IMR-90 (cell line): ENCODE data around the gene APCDD1L. TPM values are rescaled to one million over a fixed set of nuclear protein-coding genes. Genes with fewer than 3 reads are reported as not detected.

ENCODE experiments used
- ATAC-seq: fragments of 200-7000 bp; cut with Tn5 transposase; 2 replicates; pipeline ENCODE4 v1.9.1; 2020; ENCODE audit warnings: low read depth, mild to moderate bottlenecking, moderate library complexity
- BruUV-seq: library from RNA; stranded (reverse); fragments of 400-500 nt; replicated peaks from 2 replicates; lab custom pipeline; 2021; lab: Mats Ljungman, UMichigan
- CTCF ChIA-PET: fragments of 300-600 bp; formaldehyde crosslinking; extraction: SDS; loops from one replicate; lab custom pipeline; 2021; ENCODE audit warnings: antibody characterized with exemption; lab: Yijun Ruan, JAX
- POLR2A ChIA-PET: fragments of 300-600 bp; sonication (Branson Sonifier 250); formaldehyde crosslinking; loops from one replicate; lab custom pipeline; 2022; ENCODE audit warnings: antibody characterized with exemption; ENCODE audit not compliant: unreplicated experiment; lab: Charles Lee
- DNase-seq: peaks from one replicate; pipeline ENCODE4 v3.0.0; 2013
- H2AFZ ChIP-seq: replicated peaks from 2 replicates; pipeline ENCODE3; 2013; ENCODE audit warnings: low read length, mild to moderate bottlenecking; ENCODE audit not compliant: poor library complexity
- H2AK5ac ChIP-seq: 2 replicates; pipeline ENCODE4 v1.6.1; 2013; ENCODE audit warnings: low read depth, low read length, inconsistent platforms
- H2AK9ac ChIP-seq: replicated peaks from 2 replicates; pipeline ENCODE3; 2013; ENCODE audit warnings: mild to moderate bottlenecking, low read depth, low read length, moderate library complexity; ENCODE audit not compliant: poor library complexity
- H2BK120ac ChIP-seq: 2 replicates; pipeline ENCODE4 v1.6.1; 2013; ENCODE audit warnings: low read depth, low read length, inconsistent platforms
- H2BK15ac ChIP-seq: 3 replicates; pipeline ENCODE4 v1.6.1; 2013; ENCODE audit warnings: low read depth, low read length, inconsistent platforms
- H2BK20ac ChIP-seq: 2 replicates; pipeline ENCODE4 v1.6.1; 2013; ENCODE audit warnings: low read depth, mild to moderate bottlenecking, inconsistent platforms, low read length, moderate library complexity
- H2BK5ac ChIP-seq: 2 replicates; pipeline ENCODE4 v1.6.1; 2013; ENCODE audit warnings: mild to moderate bottlenecking, low read depth, low read length, inconsistent platforms; ENCODE audit not compliant: poor library complexity, severe bottlenecking
- H3K14ac ChIP-seq: replicated peaks from 2 replicates; pipeline ENCODE4 v1.6.1; 2013; ENCODE audit warnings: low read depth, low read length, inconsistent platforms
- H3K18ac ChIP-seq: 2 replicates; pipeline ENCODE4 v1.6.1; 2013; ENCODE audit warnings: low read depth, low read length, control low read depth
- H3K23ac ChIP-seq: 2 replicates; pipeline ENCODE4 v1.6.1; 2013; ENCODE audit warnings: low read depth, low read length, inconsistent platforms
- H3K27ac ChIP-seq: 2 replicates; pipeline ENCODE4 v1.5.1; 2013; ENCODE audit warnings: mild to moderate bottlenecking, control low read depth, low read length; ENCODE audit not compliant: insufficient read depth
- H3K27me3 ChIP-seq: 2 replicates; pipeline ENCODE4 v1.6.1; 2013; ENCODE audit warnings: low read length; ENCODE audit not compliant: control insufficient read depth, insufficient read depth
- H3K36me3 ChIP-seq: 2 replicates; pipeline ENCODE4 v1.6.1; 2013; ENCODE audit warnings: low read length, mixed read lengths; ENCODE audit not compliant: control insufficient read depth, insufficient read depth
- H3K4ac ChIP-seq: 2 replicates; pipeline ENCODE4 v1.6.1; 2013; ENCODE audit warnings: low read depth, low read length, inconsistent platforms
- H3K4me1 ChIP-seq: 2 replicates; pipeline ENCODE4 v1.6.1; 2013; ENCODE audit warnings: low read length, mixed read lengths; ENCODE audit not compliant: control insufficient read depth, insufficient read depth
- H3K4me2 ChIP-seq: 2 replicates; pipeline ENCODE4 v1.6.1; 2013; ENCODE audit warnings: low read depth, mild to moderate bottlenecking, control low read depth, low read length, moderate library complexity
- H3K4me3 ChIP-seq: 2 replicates; pipeline ENCODE4 v1.5.1; 2013; ENCODE audit warnings: low read depth, mild to moderate bottlenecking, control low read depth, low read length, moderate library complexity; ENCODE audit not compliant: insufficient read depth
- H3K56ac ChIP-seq: 2 replicates; pipeline ENCODE4 v1.6.1; 2013; ENCODE audit warnings: low read length, inconsistent platforms; ENCODE audit not compliant: insufficient read depth; ENCODE audit errors: extremely low read depth
- H3K79me1 ChIP-seq, 2 experiments: 2 replicates each; pipeline ENCODE4 v1.6.1; 2013; ENCODE audit warnings: low read length in 2 of 2, inconsistent platforms in 1 of 2, low read depth in 1 of 2
- H3K9ac ChIP-seq: 2 replicates; pipeline ENCODE4 v1.6.1; 2013; ENCODE audit warnings: low read depth, low read length, control low read depth
- H3K9me1 ChIP-seq: 2 replicates; pipeline ENCODE4 v1.6.1; 2013; ENCODE audit warnings: low read length, inconsistent platforms; ENCODE audit not compliant: insufficient read depth
- H3K9me3 ChIP-seq: 2 replicates; pipeline ENCODE4 v1.6.1; 2013; ENCODE audit warnings: low read length; ENCODE audit not compliant: control insufficient read depth, insufficient read depth
- H4K20me1 ChIP-seq: 2 replicates; pipeline ENCODE4 v1.6.1; 2013; ENCODE audit warnings: low read length, inconsistent platforms; ENCODE audit not compliant: insufficient read depth
- H4K5ac ChIP-seq: 2 replicates; pipeline ENCODE4 v1.6.1; 2013; ENCODE audit warnings: mild to moderate bottlenecking, low read depth, low read length, control low read depth
- H4K8ac ChIP-seq, 2 experiments: 2 replicates each; pipeline ENCODE4 v1.6.1; 2013; ENCODE audit warnings: low read depth in 2 of 2, low read length in 2 of 2, control low read depth in 1 of 2, inconsistent platforms in 1 of 2
- H4K91ac ChIP-seq: 2 replicates; pipeline ENCODE4 v1.6.1; 2013; ENCODE audit warnings: low read depth, low read length, inconsistent platforms; ENCODE audit not compliant: insufficient read depth
- BHLHE40 ChIP-seq: fragments of 150-350 bp; IDR thresholded peaks from 2 replicates; pipeline ENCODE4 v1.6.1; 2016; ENCODE audit warnings: mild to moderate bottlenecking, low read depth, low read length
- CEBPB ChIP-seq: IDR thresholded peaks from 2 replicates; pipeline ENCODE4 v1.6.1; 2012; ENCODE audit warnings: low read depth, low read length, improper control_type of control experiment
- CHD1 ChIP-seq: IDR thresholded peaks from 2 replicates; pipeline ENCODE4 v1.6.1; 2012; ENCODE audit warnings: low read depth, low read length, improper control_type of control experiment
- CTCF ChIP-seq: conservative IDR thresholded peaks from 2 replicates; pipeline ENCODE4 v1.5.1; 2012; ENCODE audit warnings: mild to moderate bottlenecking, low read depth, low read length, improper control_type of control experiment
- ELK1 ChIP-seq: fragments of 150-350 bp; IDR thresholded peaks from 2 replicates; pipeline ENCODE4 v1.6.1; 2016; ENCODE audit warnings: low read depth, mild to moderate bottlenecking, low read length, moderate library complexity, borderline replicate concordance
- FOS ChIP-seq: fragments of 150-350 bp; IDR thresholded peaks from 2 replicates; pipeline ENCODE4 v1.6.1; 2016; ENCODE audit warnings: low read depth, low read length
- MAFK ChIP-seq: IDR thresholded peaks from 2 replicates; pipeline ENCODE4 v1.6.1; 2012; ENCODE audit warnings: low read depth, low read length, improper control_type of control experiment
- MAZ ChIP-seq: IDR thresholded peaks from 2 replicates; pipeline ENCODE4 v1.6.1; 2012; ENCODE audit warnings: low read depth, mild to moderate bottlenecking, low read length, improper control_type of control experiment, moderate library complexity, borderline replicate concordance
- MXI1 ChIP-seq: IDR thresholded peaks from 2 replicates; pipeline ENCODE4 v1.6.1; 2012; ENCODE audit warnings: low read depth, mild to moderate bottlenecking, low read length, moderate library complexity, borderline replicate concordance
- NFE2L2 ChIP-seq: fragments of 150-350 bp; IDR thresholded peaks from 2 replicates; pipeline ENCODE4 v1.6.1; 2016; ENCODE audit warnings: low read depth, mild to moderate bottlenecking, low read length
- POLR2A ChIP-seq: IDR thresholded peaks from 2 replicates; pipeline ENCODE4 v1.6.1; 2012; ENCODE audit warnings: mild to moderate bottlenecking, low read depth, low read length
- RAD21 ChIP-seq: IDR thresholded peaks from 2 replicates; pipeline ENCODE4 v1.6.1; 2012; ENCODE audit warnings: low read length, improper control_type of control experiment
- RCOR1 ChIP-seq: IDR thresholded peaks from 2 replicates; pipeline ENCODE4 v1.6.1; 2012; ENCODE audit warnings: mild to moderate bottlenecking, low read length, improper control_type of control experiment; ENCODE audit not compliant: insufficient replicate concordance
- RFX5 ChIP-seq: IDR thresholded peaks from 2 replicates; pipeline ENCODE4 v1.8.0; 2012; ENCODE audit warnings: low read depth, mild to moderate bottlenecking, low read length, moderate library complexity
- SMC3 ChIP-seq: fragments of 150-350 bp; IDR thresholded peaks from 2 replicates; pipeline ENCODE4 v1.6.1; 2016; ENCODE audit warnings: low read depth, mild to moderate bottlenecking, antibody characterized with exemption, low read length, moderate library complexity
- USF2 ChIP-seq: fragments of 150-350 bp; IDR thresholded peaks from 2 replicates; pipeline ENCODE4 v1.6.1; 2017; ENCODE audit warnings: mild to moderate bottlenecking, antibody characterized with exemption, low read length, low read depth
- dilution Hi-C: fragments of 300-500 bp; cut with HindIII; formaldehyde crosslinking; loops from one replicate; pipeline ENCODE4 v1.14.3; 2018; ENCODE audit warnings: low sequenced_read_pairs; ENCODE audit not compliant: unreplicated experiment
- in situ Hi-C: fragments of 300-500 bp; cut with MboI; formaldehyde crosslinking; loops from 3 replicates; pipeline ENCODE4 v1.14.3; 2019; ENCODE audit warnings: low sequenced_read_pairs, inconsistent platforms, mixed read lengths
- intact Hi-C: fragments of 100-400 bp; cut with micrococcal nuclease; formaldehyde crosslinking; loops from 2 replicates; pipeline ENCODE4 v1.10.0; 2022
- polyA plus RNA-seq, 3 experiments: library from polyadenylated mRNA; depleted of rRNA; stranded (reverse); fragments of >200 nt; gene quantifications; 2 replicates each; pipeline ENCODE4 v1.2.3, GENCODE V29; 2012; ENCODE audit warnings: low replicate concordance in 1 of 3
- total RNA-seq: library from RNA; depleted of rRNA; stranded (reverse); fragments of >200 nt; gene quantifications from 2 replicates; pipeline ENCODE4 v1.2.3, GENCODE V29; 2012

Gene APCDD1L
- total and polyA plus RNA-seq, 2 of the 4 experiments (the other 2 are of a cell fraction) = 2.5 to 18.3 TPM

GRCh38 chr20:58441723-58442122, 73.5 kb downstream of the APCDD1L start:
- H2BK20ac ChIP-seq = no peak overlapping the region
- no peaks in the 10 kb centered on the region for H3K27me3 ChIP-seq
- DNase-seq (no peak), ATAC-seq (no peak)
- H2BK5ac ChIP-seq = no peak overlapping the region
- H3K4me2 ChIP-seq = no peak overlapping the region
- no peak overlapping the region for H4K8ac ChIP-seq
- H3K27ac ChIP-seq = no peak overlapping the region
- in situ Hi-C loops = no loop called here
- TF ChIP-seq CEBPB (no peak), MXI1 (no peak), CTCF (no peak), RCOR1 (no peak), USF2 (no peak), POLR2A (no peak), CHD1 (no peak), RFX5 (no peak), FOS (no peak), NFE2L2 (no peak), SMC3 (no peak), MAFK (no peak), ELK1 (no peak), MAZ (no peak), RAD21 (no peak), BHLHE40 (no peak)
- ChIA-PET CTCF (no interaction called here), POLR2A (no interaction called here)
- H3K9me3 ChIP-seq = no peaks in the 10 kb centered on the region
- no peak overlapping the region for H3K14ac ChIP-seq
- peaks cover 22% of the 10 kb centered on the region for H3K9me1 ChIP-seq
- H3K4me1 ChIP-seq = 0 out of 2 replicates have a peak, but pooled peaks cover 1% of the 10 kb centered on the region
- H4K5ac ChIP-seq = no peak overlapping the region
- H3K18ac ChIP-seq = no peak overlapping the region
- H2AK5ac ChIP-seq = no peak overlapping the region
- no peak overlapping the region for H2BK15ac ChIP-seq
- no peak overlapping the region for H3K56ac ChIP-seq
- H4K91ac ChIP-seq = no peak overlapping the region
- intact Hi-C loops = loop anchor here (5.0 kb wide), 1 partner anchor 34 kb away; no protein-coding TSS in a partner anchor
- peaks cover 29% of the 10 kb centered on the region; the same call in 1 of the 2 replicates for H4K20me1 ChIP-seq
- H3K36me3 ChIP-seq = peaks cover 42% of the 10 kb centered on the region
- no peak overlapping the region for H3K9ac ChIP-seq
- H3K23ac ChIP-seq = 0 out of 2 replicates have a peak overlapping the region, but pooled peaks have one; percentile 3
- H3K4ac ChIP-seq = no peak overlapping the region
- no peak overlapping the region for H3K4me3 ChIP-seq
- H2AK9ac ChIP-seq = no peak overlapping the region
- no peak overlapping the region for H2BK120ac ChIP-seq
- dilution Hi-C loops = no loop called here
- BruUV-seq = no TSS peak
- peaks cover 38 to 76% of the 10 kb centered on the region in 2 experiments for H3K79me1 ChIP-seq
- no peak overlapping the region for H2AFZ ChIP-seq
